Measurements from ENCODE around the gene SCT.
"Not testable (repeated sequence)": the region's sequence is repeated elsewhere in the genome, so short reads cannot be mapped to it uniquely, and the experiment has no call there.

Gene SCT

GRCh38 chr11:650482-650881, 23.5 kb upstream of the SCT start:
- Histone ChIP-seq H3K79me2 (ENCODE audit: control insufficient read depth, insufficient read depth, low read length) (no peaks in the 10 kb centered on the region), H3K9ac (ENCODE audit: low read length) (no peak overlapping the region), H2AK5ac (ENCODE audit: low read length) (no peak overlapping the region), H3K4me3 (ENCODE audit: low read length) (no peak overlapping the region), H3K79me1 (ENCODE audit: low read length) (no peaks in the 10 kb centered on the region), H3K27me3 (ENCODE audit: insufficient read depth, low read length, poor library complexity) (no peaks in the 10 kb centered on the region), H3K4me1 (ENCODE audit: control insufficient read depth, low read depth, low read length) (no peaks in the 10 kb centered on the region), H3K18ac (ENCODE audit: low read length) (no peak overlapping the region), H3K23ac (ENCODE audit: low read length) (no peak overlapping the region), H4K8ac (ENCODE audit: low read depth, low read length) (no peak overlapping the region), H3K27ac (ENCODE audit: low read depth, low read length) (no peak overlapping the region), H2BK15ac (replicated peaks; ENCODE audit: low read depth) (no peak overlapping the region), H3K4ac (ENCODE audit: low read depth, low read length) (no peak overlapping the region), H2BK120ac (ENCODE audit: low read depth, low read length) (no peak overlapping the region), H4K5ac (ENCODE audit: low read length) (no peak overlapping the region), H2BK5ac (ENCODE audit: low read length) (no peak overlapping the region), H3K4me2 (ENCODE audit: low read length) (no peak overlapping the region), H3K56ac (ENCODE audit: low read length) (no peak overlapping the region), H3K36me3 (ENCODE audit: control insufficient read depth, insufficient read depth, low read length) (no peaks in the 10 kb centered on the region)
- DNase-seq: no peak
- WGBS (ENCODE audit: extremely low coverage, insufficient coverage, low lambda C conversion rate): no CpG with 5 or more reads among the region's 10 CpGs

DNA sequence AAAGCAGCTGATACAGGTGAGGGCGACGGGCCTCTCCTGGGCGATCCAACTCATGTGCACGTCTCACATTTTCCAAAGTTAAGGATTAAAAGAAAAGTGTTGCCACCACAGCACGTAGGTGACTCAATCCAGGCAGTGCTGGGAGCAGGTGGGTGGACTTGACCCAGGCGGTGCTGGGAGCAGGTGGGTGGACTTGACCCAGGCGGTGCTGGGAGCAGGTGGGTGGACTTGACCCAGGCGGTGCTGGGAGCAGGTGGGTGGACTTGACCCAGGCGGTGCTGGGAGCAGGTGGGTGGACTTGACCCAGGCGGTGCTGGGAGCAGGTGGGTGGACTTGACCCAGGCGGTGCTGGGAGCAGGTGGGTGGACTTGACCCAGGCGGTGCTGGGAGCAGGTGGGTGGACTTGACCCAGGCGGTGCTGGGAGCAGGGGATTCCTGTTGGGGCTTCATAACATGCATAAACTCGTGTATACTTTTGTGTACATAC, 20.7 kb upstream of the SCT start:
- H3K56ac ChIP-seq (ENCODE audit: low read length); H2BK120ac ChIP-seq (ENCODE audit: low read depth, low read length); H3K27me3 ChIP-seq (ENCODE audit: insufficient read depth, low read length, poor library complexity); H3K27ac ChIP-seq (ENCODE audit: low read depth, low read length); H3K79me2 ChIP-seq (ENCODE audit: control insufficient read depth, insufficient read depth, low read length); H3K4me3 ChIP-seq (ENCODE audit: low read length); H3K18ac ChIP-seq (ENCODE audit: low read length); DNase-seq; H3K9ac ChIP-seq (ENCODE audit: low read length); H4K5ac ChIP-seq (ENCODE audit: low read length); H3K23ac ChIP-seq (ENCODE audit: low read length); H3K36me3 ChIP-seq (ENCODE audit: control insufficient read depth, insufficient read depth, low read length); H4K8ac ChIP-seq (ENCODE audit: low read depth, low read length); H3K4ac ChIP-seq (ENCODE audit: low read depth, low read length); H2BK15ac ChIP-seq (replicated peaks; ENCODE audit: low read depth); H2AK5ac ChIP-seq (ENCODE audit: low read length); H3K4me2 ChIP-seq (ENCODE audit: low read length); H3K79me1 ChIP-seq (ENCODE audit: low read length); H3K4me1 ChIP-seq (ENCODE audit: control insufficient read depth, low read depth, low read length); H2BK5ac ChIP-seq (ENCODE audit: low read length): not testable (repeated sequence)
- no CpG with 5 or more reads among the region's 14 CpGs for WGBS (ENCODE audit: extremely low coverage, insufficient coverage, low lambda C conversion rate)

- no peak for DNase-seq
- no peak overlapping the region for H3K4ac ChIP-seq (ENCODE audit: low read depth, low read length)
- H3K4me1 ChIP-seq (ENCODE audit: control insufficient read depth, low read depth, low read length): no peaks in the 10 kb centered on the region
- no peak overlapping the region for H3K56ac ChIP-seq (ENCODE audit: low read length)
- no peak overlapping the region for H2BK5ac ChIP-seq (ENCODE audit: low read length)
- no peak overlapping the region for H3K9ac ChIP-seq (ENCODE audit: low read length)
- WGBS (ENCODE audit: extremely low coverage, insufficient coverage, low lambda C conversion rate): no CpG with 5 or more reads among the region's 14 CpGs
- no peak overlapping the region for H3K4me3 ChIP-seq (ENCODE audit: low read length)
- no peak overlapping the region for H3K18ac ChIP-seq (ENCODE audit: low read length)
- H3K4me2 ChIP-seq (ENCODE audit: low read length): no peak overlapping the region
- no peak overlapping the region for H3K23ac ChIP-seq (ENCODE audit: low read length)
- H2AK5ac ChIP-seq (ENCODE audit: low read length): no peak overlapping the region
- H3K79me2 ChIP-seq (ENCODE audit: control insufficient read depth, insufficient read depth, low read length): no peaks in the 10 kb centered on the region
- no peaks in the 10 kb centered on the region for H3K27me3 ChIP-seq (ENCODE audit: insufficient read depth, low read length, poor library complexity)
- no peak overlapping the region for H3K27ac ChIP-seq (ENCODE audit: low read depth, low read length)
- H2BK120ac ChIP-seq (ENCODE audit: low read depth, low read length): no peak overlapping the region
- no peak overlapping the region for H4K8ac ChIP-seq (ENCODE audit: low read depth, low read length)
- H2BK15ac ChIP-seq (replicated peaks; ENCODE audit: low read depth): no peak overlapping the region
- H4K5ac ChIP-seq (ENCODE audit: low read length): no peak overlapping the region
- no peaks in the 10 kb centered on the region for H3K36me3 ChIP-seq (ENCODE audit: control insufficient read depth, insufficient read depth, low read length)
- H3K79me1 ChIP-seq (ENCODE audit: low read length): no peaks in the 10 kb centered on the region
These were observed 19.2 kb upstream of the SCT start for GRCh38 chr11:646214-646613.

- no peak overlapping the region for H2AK5ac ChIP-seq (ENCODE audit: low read length)
These were observed 18.6 kb upstream of the SCT start for GRCh38 chr11:645536-645935.

GRCh38 chr11:643849-644738, 17.1 kb upstream of the SCT start:
- Histone ChIP-seq H3K4me1 (ENCODE audit: control insufficient read depth, low read depth, low read length) (no peaks in the 10 kb centered on the region), H3K23ac (ENCODE audit: low read length) (no peak overlapping the region), H3K9ac (ENCODE audit: low read length) (no peak overlapping the region), H3K4me2 (ENCODE audit: low read length) (no peak overlapping the region), H3K36me3 (ENCODE audit: control insufficient read depth, insufficient read depth, low read length) (no peaks in the 10 kb centered on the region), H4K5ac (ENCODE audit: low read length) (no peak overlapping the region), H2BK120ac (ENCODE audit: low read depth, low read length) (no peak overlapping the region), H3K56ac (ENCODE audit: low read length) (no peak overlapping the region), H2AK5ac (ENCODE audit: low read length) (no peak overlapping the region), H3K18ac (ENCODE audit: low read length) (no peak overlapping the region), H3K4me3 (ENCODE audit: low read length) (no peak overlapping the region), H3K27me3 (ENCODE audit: insufficient read depth, low read length, poor library complexity) (no peaks in the 10 kb centered on the region), H2BK5ac (ENCODE audit: low read length) (no peak overlapping the region), H2BK15ac (replicated peaks; ENCODE audit: low read depth) (no peak overlapping the region), H3K79me2 (ENCODE audit: control insufficient read depth, insufficient read depth, low read length) (no peaks in the 10 kb centered on the region), H4K8ac (ENCODE audit: low read depth, low read length) (no peak overlapping the region), H3K27ac (ENCODE audit: low read depth, low read length) (no peak overlapping the region), H3K79me1 (ENCODE audit: low read length) (no peaks in the 10 kb centered on the region), H3K4ac (ENCODE audit: low read depth, low read length) (no peak overlapping the region)
- no peak for DNase-seq
- WGBS (ENCODE audit: extremely low coverage, insufficient coverage, low lambda C conversion rate): no CpG with 5 or more reads among the region's 50 CpGs

More at GRCh38 chr11:645536-645935, 18.6 kb upstream of the SCT start:
- H3K36me3 ChIP-seq (ENCODE audit: control insufficient read depth, insufficient read depth, low read length): no peaks in the 10 kb centered on the region
- DNase-seq: no peak
- WGBS (ENCODE audit: extremely low coverage, insufficient coverage, low lambda C conversion rate): no CpG with 5 or more reads among the region's 16 CpGs
- no peak overlapping the region for H3K4me3 ChIP-seq (ENCODE audit: low read length)
- no peak overlapping the region for H3K4ac ChIP-seq (ENCODE audit: low read depth, low read length)
- H4K5ac ChIP-seq (ENCODE audit: low read length): no peak overlapping the region
- H3K27me3 ChIP-seq (ENCODE audit: insufficient read depth, low read length, poor library complexity): no peaks in the 10 kb centered on the region
- no peak overlapping the region for H3K23ac ChIP-seq (ENCODE audit: low read length)
- H3K79me1 ChIP-seq (ENCODE audit: low read length): no peaks in the 10 kb centered on the region
- H3K4me2 ChIP-seq (ENCODE audit: low read length): no peak overlapping the region
- H3K79me2 ChIP-seq (ENCODE audit: control insufficient read depth, insufficient read depth, low read length): no peaks in the 10 kb centered on the region
- no peak overlapping the region for H3K9ac ChIP-seq (ENCODE audit: low read length)
- H4K8ac ChIP-seq (ENCODE audit: low read depth, low read length): no peak overlapping the region
- no peak overlapping the region for H2BK5ac ChIP-seq (ENCODE audit: low read length)
- H3K18ac ChIP-seq (ENCODE audit: low read length): no peak overlapping the region
- no peak overlapping the region for H2BK120ac ChIP-seq (ENCODE audit: low read depth, low read length)
- no peak overlapping the region for H3K27ac ChIP-seq (ENCODE audit: low read depth, low read length)
- no peak overlapping the region for H2BK15ac ChIP-seq (replicated peaks; ENCODE audit: low read depth)
- H3K56ac ChIP-seq (ENCODE audit: low read length): no peak overlapping the region
- H3K4me1 ChIP-seq (ENCODE audit: control insufficient read depth, low read depth, low read length): no peaks in the 10 kb centered on the region
